Measurements from ENCODE around the gene ERICH4.

The ERICH4 gene

DNA sequence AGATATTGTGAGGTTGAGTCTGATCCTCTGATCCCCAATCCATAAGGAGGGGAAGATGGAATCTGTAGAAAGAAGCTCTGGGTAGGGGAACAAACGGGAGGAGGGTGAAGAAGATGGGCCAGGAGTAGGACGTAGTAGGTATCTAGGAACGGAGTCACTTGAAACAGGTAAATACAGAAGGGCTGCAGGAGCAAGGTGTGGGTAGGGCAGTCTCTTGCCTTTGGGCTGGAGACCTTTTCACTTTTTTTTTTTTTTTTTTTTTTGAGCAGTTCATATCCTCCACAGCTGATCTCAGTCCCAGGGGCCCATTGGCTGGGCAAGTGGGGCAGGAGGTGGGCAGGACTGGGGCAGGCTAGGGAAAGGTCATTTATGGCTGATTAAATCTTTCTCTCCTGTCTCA, 43.9 kb upstream of the ERICH4 start:
- Histone ChIP-seq H3K4me3 (peak overlapping the region; percentile 88 to 89), H3K36me3 (peaks cover 0 to 17% (median 16%) of the 10 kb centered on the region in 3 donors), H3K9me3 (no peaks in the 10 kb centered on the region), H3K27ac (peak overlapping the region in 1 of 2 donors; percentile 96), H3K4me1 (peaks cover 0 to 32% (median 20%) of the 10 kb centered on the region in 4 donors), H3K27me3 (no peaks in the 10 kb centered on the region)
- DNase-seq: no peak
- TF ChIP-seq, protein P1, sequence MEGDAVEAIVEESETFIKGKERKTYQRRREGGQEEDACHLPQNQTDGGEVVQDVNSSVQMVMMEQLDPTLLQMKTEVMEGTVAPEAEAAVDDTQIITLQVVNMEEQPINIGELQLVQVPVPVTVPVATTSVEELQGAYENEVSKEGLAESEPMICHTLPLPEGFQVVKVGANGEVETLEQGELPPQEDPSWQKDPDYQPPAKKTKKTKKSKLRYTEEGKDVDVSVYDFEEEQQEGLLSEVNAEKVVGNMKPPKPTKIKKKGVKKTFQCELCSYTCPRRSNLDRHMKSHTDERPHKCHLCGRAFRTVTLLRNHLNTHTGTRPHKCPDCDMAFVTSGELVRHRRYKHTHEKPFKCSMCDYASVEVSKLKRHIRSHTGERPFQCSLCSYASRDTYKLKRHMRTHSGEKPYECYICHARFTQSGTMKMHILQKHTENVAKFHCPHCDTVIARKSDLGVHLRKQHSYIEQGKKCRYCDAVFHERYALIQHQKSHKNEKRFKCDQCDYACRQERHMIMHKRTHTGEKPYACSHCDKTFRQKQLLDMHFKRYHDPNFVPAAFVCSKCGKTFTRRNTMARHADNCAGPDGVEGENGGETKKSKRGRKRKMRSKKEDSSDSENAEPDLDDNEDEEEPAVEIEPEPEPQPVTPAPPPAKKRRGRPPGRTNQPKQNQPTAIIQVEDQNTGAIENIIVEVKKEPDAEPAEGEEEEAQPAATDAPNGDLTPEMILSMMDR (IDR thresholded peaks at IDR 0.05): no peak
- intact Hi-C loops (cut with DNase I; ENCODE audit: low total_unique reads): no loop called here

GRCh38 chr19:41399525-41399924, 43.4 kb upstream of the ERICH4 start:
- TF ChIP-seq, protein P1 (IDR thresholded peaks at IDR 0.05): no peak
- Histone ChIP-seq H3K4me3 (no peak overlapping the region), H3K4me1 (peaks cover 0 to 32% (median 20%) of the 10 kb centered on the region in 4 donors), H3K27me3 (no peaks in the 10 kb centered on the region), H3K9me3 (no peaks in the 10 kb centered on the region), H3K27ac (peak overlapping the region in 1 of 2 donors; percentile 96), H3K36me3 (peaks cover 0 to 17% (median 16%) of the 10 kb centered on the region in 3 donors)
- intact Hi-C loops (cut with DNase I; ENCODE audit: low total_unique reads): no loop called here
- no peak for DNase-seq

- DNase-seq: no peak
- Histone ChIP-seq H3K27ac (no peak overlapping the region), H3K9me3 (no peaks in the 10 kb centered on the region), H3K4me3 (no peak overlapping the region), H3K4me1 (peaks cover 0 to 25% (median 12%) of the 10 kb centered on the region in 4 donors), H3K36me3 (peaks cover 0 to 26% (median 17%) of the 10 kb centered on the region in 3 donors), H3K27me3 (no peaks in the 10 kb centered on the region)
- TF ChIP-seq, protein P1 (IDR thresholded peaks at IDR 0.05): no peak
- intact Hi-C loops (cut with DNase I; ENCODE audit: low total_unique reads): no loop called here
Measured at GRCh38 chr19:41401483-41401882, 41.5 kb upstream of the ERICH4 start.

- Histone ChIP-seq H3K27me3 (no peaks in the 10 kb centered on the region), H3K27ac (no peak overlapping the region), H3K4me3 (no peak overlapping the region), H3K36me3 (peaks cover 0 to 26% (median 17%) of the 10 kb centered on the region in 3 donors), H3K9me3 (no peaks in the 10 kb centered on the region), H3K4me1 (peaks cover 0 to 20% (median 8%) of the 10 kb centered on the region in 4 donors)
- no peak for DNase-seq
- intact Hi-C loops (cut with DNase I; ENCODE audit: low total_unique reads): no loop called here
- TF ChIP-seq, protein P1 (IDR thresholded peaks at IDR 0.05): no peak
Measured at GRCh38 chr19:41402010-41402409, 40.9 kb upstream of the ERICH4 start.

DNA sequence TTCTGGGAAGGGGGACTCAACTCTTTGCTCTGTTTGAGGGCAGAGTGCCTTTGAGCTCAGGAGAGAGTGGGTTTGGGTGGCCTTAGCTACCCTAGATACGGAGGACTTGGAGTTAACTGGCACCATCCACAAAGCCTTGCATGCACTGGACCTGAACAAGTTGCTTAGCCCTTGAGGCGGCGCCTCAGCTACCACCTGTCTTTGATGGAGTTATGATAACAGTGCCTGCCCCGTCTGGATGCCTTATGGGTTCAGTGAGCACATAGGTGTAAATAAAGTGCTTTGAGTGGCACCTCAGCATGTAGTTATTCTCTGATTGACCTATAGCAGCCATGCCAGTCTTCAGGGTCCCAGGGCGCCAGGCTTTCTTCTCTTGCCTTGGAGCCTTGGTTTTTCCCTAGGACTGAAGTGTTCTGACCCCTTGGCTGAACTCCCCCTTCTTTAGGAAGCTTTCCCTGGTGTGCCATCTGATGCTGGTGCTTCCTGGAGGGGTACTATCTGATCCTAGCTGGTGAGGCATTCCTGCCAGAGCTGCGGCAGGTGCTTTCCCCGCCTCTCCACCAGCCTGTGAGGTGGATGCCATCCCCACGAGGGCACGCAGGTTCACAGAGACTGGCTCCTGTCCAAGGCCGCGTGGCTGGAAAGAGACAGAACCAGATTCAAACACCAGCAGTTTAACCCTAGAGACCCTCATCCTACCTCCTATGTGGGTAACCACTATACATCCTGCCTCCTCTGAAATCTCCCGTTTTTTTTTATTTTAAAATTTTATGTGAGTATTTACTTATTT, 39.6 kb upstream of the ERICH4 start:
- intact Hi-C loops (cut with DNase I; ENCODE audit: low total_unique reads): no loop called here
- TF ChIP-seq, protein P1 (IDR thresholded peaks at IDR 0.05): no peak
- H3K4me1 ChIP-seq: peaks cover 0 to 18% (median 8%) of the 10 kb centered on the region in 4 donors
- H3K36me3 ChIP-seq: peaks cover 0 to 33% (median 17%) of the 10 kb centered on the region in 3 donors
- H3K27ac ChIP-seq: no peak overlapping the region
- H3K27me3 ChIP-seq: no peaks in the 10 kb centered on the region
- no peak for DNase-seq
- no peaks in the 10 kb centered on the region for H3K9me3 ChIP-seq
- no peak overlapping the region for H3K4me3 ChIP-seq

Measured in tibial artery (tissue), 4 donors.